B cell (primary cell): ENCODE measurements around the gene GP1BB. TPM values are rescaled to one million over a fixed set of nuclear protein-coding genes. Genes with fewer than 3 reads are reported as not detected.

ENCODE experiments used
- ATAC-seq: fragments of 200-7000 bp; cut with Tn5 transposase; one replicate; pipeline ENCODE4 v1.10.0; 2021; ENCODE audit warnings: low read depth, mild to moderate bottlenecking, moderate number of reproducible peaks, moderate library complexity
- CTCF ChIA-PET: fragments of 350-600 bp; sonication (Branson Sonifier 250); formaldehyde crosslinking; loops from one replicate; lab custom pipeline; 2021; ENCODE audit warnings: antibody characterized with exemption, inconsistent platforms; lab: Charles Lee
- POLR2A ChIA-PET: fragments of 350-600 bp; sonication (Branson Sonifier 250); formaldehyde crosslinking; loops from one replicate; lab custom pipeline; 2021; ENCODE audit warnings: antibody characterized with exemption; lab: Charles Lee
- DNase-seq: peaks from one replicate; pipeline ENCODE4 v3.0.0; 2013
- H2AFZ ChIP-seq: 2 replicates; pipeline ENCODE4 v1.6.1; 2012; ENCODE audit warnings: mild to moderate bottlenecking, low read depth, low read length; ENCODE audit not compliant: insufficient read depth, poor library complexity, severe bottlenecking
- H3K27ac ChIP-seq, 2 donors: 1 replicate in 1 of 2; 2 replicates in 1 of 2; pipeline ENCODE4 v1.5.1; 2012 to 2013; ENCODE audit warnings: low read length in 2 of 2, mild to moderate bottlenecking in 2 of 2, moderate library complexity in 1 of 2
- H3K27me3 ChIP-seq, 4 experiments: fragments of 200-600 bp in 1 of 4; sonication (generic) in 1 of 4; replicated peaks in 1 of 4; 1 replicate in 2 of 4; 2 replicates in 2 of 4; pipeline versions ENCODE4 v1.6.1 to v1.7.0; 2013 to 2016; ENCODE audit warnings: low read length in 3 of 4, mild to moderate bottlenecking in 2 of 4, mixed read lengths in 1 of 4, moderate library complexity in 1 of 4; ENCODE audit not compliant: insufficient read depth in 4 of 4, control insufficient read depth in 3 of 4; ENCODE audit errors: control extremely low read depth in 1 of 4
- H3K36me3 ChIP-seq, 2 experiments: replicated peaks in 1 of 2; 1 replicate in 1 of 2; 2 replicates in 1 of 2; pipeline versions ENCODE4 v1.6.1 to v1.7.1; 2013; ENCODE audit warnings: low read length in 1 of 2; ENCODE audit not compliant: insufficient read depth in 2 of 2, control insufficient read depth in 1 of 2; ENCODE audit errors: control extremely low read depth in 1 of 2, extremely low read depth in 1 of 2
- H3K4me1 ChIP-seq, 2 donors: fragments of 200-600 bp in 1 of 2; sonication (generic) in 1 of 2; 1 replicate in 1 of 2; 2 replicates in 1 of 2; pipeline versions ENCODE4 v1.5.1 to v1.6.1; 2013 to 2017; ENCODE audit warnings: low read length in 2 of 2; ENCODE audit not compliant: control insufficient read depth in 2 of 2, insufficient read depth in 2 of 2
- H3K4me2 ChIP-seq: replicated peaks from 2 replicates; pipeline ENCODE3; 2012; ENCODE audit warnings: mild to moderate bottlenecking, low read depth, low read length; ENCODE audit not compliant: poor library complexity, severe bottlenecking
- H3K4me3 ChIP-seq, 5 experiments: fragments of 200-600 bp in 1 of 5; sonication (generic) in 1 of 5; 1 replicate in 3 of 5; 2 replicates in 2 of 5; pipeline versions ENCODE4 v1.5.1 to v1.7.0; 2011 to 2016; ENCODE audit warnings: low read length in 4 of 5, mild to moderate bottlenecking in 4 of 5, low read depth in 2 of 5, control low read depth in 1 of 5, moderate library complexity in 1 of 5; ENCODE audit not compliant: insufficient read depth in 1 of 5; ENCODE audit errors: control extremely low read depth in 1 of 5, extremely low read depth in 1 of 5
- H3K79me2 ChIP-seq: fragments of 200-600 bp; sonication (generic); one replicate; pipeline ENCODE4 v1.6.0; 2016; ENCODE audit warnings: low read length; ENCODE audit not compliant: control insufficient read depth, insufficient read depth
- H3K9ac ChIP-seq: fragments of 200-600 bp; sonication (generic); 2 replicates; pipeline ENCODE4 v1.6.1; 2017; ENCODE audit warnings: mild to moderate bottlenecking, low read length, moderate library complexity
- H3K9me3 ChIP-seq, 3 donors: one replicate each; pipeline versions ENCODE4 v1.6.1 to v1.7.1; 2013; ENCODE audit warnings: low read length in 2 of 3; ENCODE audit not compliant: control insufficient read depth in 2 of 3, insufficient read depth in 1 of 3; ENCODE audit errors: control extremely low read depth in 1 of 3
- H4K20me1 ChIP-seq: 2 replicates; pipeline ENCODE4 v1.6.0; 2012; ENCODE audit warnings: mild to moderate bottlenecking, low read length; ENCODE audit not compliant: insufficient read depth, control insufficient read depth, poor library complexity, severe bottlenecking
- H3K27ac Mint-ChIP-seq: one replicate; pipeline ENCODE4 v1.8.0; 2021; ENCODE audit warnings: mixed read lengths
- H3K27me3 Mint-ChIP-seq: one replicate; pipeline ENCODE4 v1.8.0; 2021; ENCODE audit warnings: mixed read lengths
- H3K4me1 Mint-ChIP-seq: one replicate; pipeline ENCODE4 v1.8.0; 2021; ENCODE audit warnings: mixed read lengths
- H3K4me3 Mint-ChIP-seq: one replicate; pipeline ENCODE4 v1.8.0; 2021; ENCODE audit warnings: mixed read lengths
- H3K9me3 Mint-ChIP-seq: one replicate; pipeline ENCODE4 v1.8.0; 2022; ENCODE audit warnings: mixed read lengths; ENCODE audit not compliant: insufficient read depth
- EZH2 ChIP-seq: IDR thresholded peaks from 2 replicates; pipeline ENCODE4 v1.6.1; 2012; ENCODE audit warnings: borderline replicate concordance, low read depth, mild to moderate bottlenecking, moderate library complexity, low read length; ENCODE audit not compliant: insufficient read depth, poor library complexity, severe bottlenecking
- WGBS: methylation state at CpG from one replicate; pipeline ENCODE4 v1.1.5; 2013; ENCODE audit warnings: missing lambda C conversion rate; ENCODE audit not compliant: insufficient coverage; 5-methylcytosine and 5-hydroxymethylcytosine counted together
- intact Hi-C: fragments of 100-400 bp; cut with micrococcal nuclease; formaldehyde crosslinking; loops from one replicate; pipeline ENCODE4 v1.10.0; 2022
- polyA plus RNA-seq: library from polyadenylated mRNA; depleted of rRNA; stranded (reverse); fragments of >200 nt; gene quantifications from 2 replicates; pipeline ENCODE4 v1.2.3, GENCODE V29; 2012
- total RNA-seq, 2 donors: library from RNA; stranded (reverse); fragments of 120-200 nt in 1 of 2; gene quantifications; 1 replicate in 1 of 2; 2 replicates in 1 of 2; pipeline versions ENCODE4 v1.2.3 to v1.2.4, GENCODE V29; 2013 to 2022
- TF ChIP-seq, protein P1 (sequence below): fragments of 200-600 bp; IDR thresholded peaks from one replicate; pipeline ENCODE4 v1.8.0; 2022; ENCODE audit warnings: antibody characterized with exemption, mild to moderate bottlenecking

Gene GP1BB
- total and polyA plus RNA-seq, 2 donors (not counting 1 experiment from before 2014, with no cell fraction given), result 0.31 TPM; not detected in 1

DNA sequence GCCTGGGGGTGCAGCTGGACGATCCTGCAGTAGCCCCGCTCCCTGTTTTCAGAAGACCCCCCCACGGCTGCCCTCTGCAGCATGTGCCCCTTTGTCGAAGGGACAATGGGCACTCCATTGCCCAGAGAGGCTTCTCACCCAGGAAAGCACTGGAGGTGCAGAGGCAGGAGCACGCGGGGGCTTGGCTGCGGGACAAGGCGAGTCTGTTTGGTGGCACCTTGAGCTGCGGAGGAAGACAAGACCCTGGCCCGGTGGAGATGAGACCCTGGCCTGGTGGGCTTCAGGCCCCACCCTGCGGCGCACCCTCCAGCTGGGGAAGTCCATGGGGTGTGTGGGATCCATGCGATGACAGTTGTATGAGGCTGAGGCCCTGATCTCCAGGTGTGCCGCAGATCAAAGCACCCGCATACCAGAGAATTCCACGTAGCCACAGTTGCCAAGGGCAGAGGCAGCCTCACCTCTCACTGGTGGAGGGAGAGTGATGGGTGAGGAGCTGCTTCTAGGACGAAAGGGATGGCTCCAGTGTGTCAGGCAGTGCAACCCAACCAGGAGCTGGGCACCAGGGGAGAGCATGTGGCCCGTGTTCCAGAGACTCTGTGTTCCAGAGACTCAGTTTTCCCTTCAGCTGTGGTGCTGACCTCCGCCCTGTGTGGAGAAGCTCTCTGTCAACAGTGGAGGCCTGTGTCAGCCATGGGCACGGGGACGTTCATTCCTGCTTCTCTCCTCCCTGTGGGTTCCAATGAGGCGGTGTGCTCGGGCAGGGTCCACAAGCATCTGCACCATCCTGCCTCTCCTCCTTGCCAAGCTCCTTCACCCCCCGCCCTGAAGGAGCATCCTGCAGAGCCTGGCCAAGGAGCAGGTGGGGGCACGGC, 47.2 kb downstream of the GP1BB start:
- peaks cover 0 to 37% (median 0%) of the 10 kb centered on the region in 3 donors for H3K9me3 ChIP-seq
- H3K27ac ChIP-seq, result no peak overlapping the region
- DNase-seq, result no peak
- TF ChIP-seq EZH2, result no peak
- TF ChIP-seq, protein P1, sequence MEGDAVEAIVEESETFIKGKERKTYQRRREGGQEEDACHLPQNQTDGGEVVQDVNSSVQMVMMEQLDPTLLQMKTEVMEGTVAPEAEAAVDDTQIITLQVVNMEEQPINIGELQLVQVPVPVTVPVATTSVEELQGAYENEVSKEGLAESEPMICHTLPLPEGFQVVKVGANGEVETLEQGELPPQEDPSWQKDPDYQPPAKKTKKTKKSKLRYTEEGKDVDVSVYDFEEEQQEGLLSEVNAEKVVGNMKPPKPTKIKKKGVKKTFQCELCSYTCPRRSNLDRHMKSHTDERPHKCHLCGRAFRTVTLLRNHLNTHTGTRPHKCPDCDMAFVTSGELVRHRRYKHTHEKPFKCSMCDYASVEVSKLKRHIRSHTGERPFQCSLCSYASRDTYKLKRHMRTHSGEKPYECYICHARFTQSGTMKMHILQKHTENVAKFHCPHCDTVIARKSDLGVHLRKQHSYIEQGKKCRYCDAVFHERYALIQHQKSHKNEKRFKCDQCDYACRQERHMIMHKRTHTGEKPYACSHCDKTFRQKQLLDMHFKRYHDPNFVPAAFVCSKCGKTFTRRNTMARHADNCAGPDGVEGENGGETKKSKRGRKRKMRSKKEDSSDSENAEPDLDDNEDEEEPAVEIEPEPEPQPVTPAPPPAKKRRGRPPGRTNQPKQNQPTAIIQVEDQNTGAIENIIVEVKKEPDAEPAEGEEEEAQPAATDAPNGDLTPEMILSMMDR, result no peak
- peaks cover 36 to 47% of the 10 kb centered on the region in 2 donors for H3K4me1 ChIP-seq
- Mint-ChIP-seq H3K4me3 (no peak overlapping the region), H3K27ac (no peak overlapping the region), H3K27me3 (peaks cover 63% of the 10 kb centered on the region), H3K4me1 (peaks cover 40% of the 10 kb centered on the region), H3K9me3 (no peaks in the 10 kb centered on the region)
- ChIA-PET POLR2A (no interaction called here), CTCF (interaction anchor here (0.5 to 1.5 kb wide), 5 partner anchors 10 to 341 kb away, joined by 3 to 5 read pairs (median 4); partner anchors contain the start of gene TBX1)
- H3K4me3 ChIP-seq, result no peak overlapping the region
- WGBS, result 91% methylated on average over 25 of the region's 25 CpGs
- H3K4me2 ChIP-seq, result no peak overlapping the region
- H3K27me3 ChIP-seq, result peaks cover 0 to 86% (median 53%) of the 10 kb centered on the region in 4 experiments
- ATAC-seq, result no peak
- no peak overlapping the region for H3K9ac ChIP-seq
- no peak overlapping the region for H2AFZ ChIP-seq
- H4K20me1 ChIP-seq, result no peaks in the 10 kb centered on the region
- no peaks in the 10 kb centered on the region for H3K79me2 ChIP-seq
- no peaks in the 10 kb centered on the region for H3K36me3 ChIP-seq
- intact Hi-C loops, result no loop called here

DNA sequence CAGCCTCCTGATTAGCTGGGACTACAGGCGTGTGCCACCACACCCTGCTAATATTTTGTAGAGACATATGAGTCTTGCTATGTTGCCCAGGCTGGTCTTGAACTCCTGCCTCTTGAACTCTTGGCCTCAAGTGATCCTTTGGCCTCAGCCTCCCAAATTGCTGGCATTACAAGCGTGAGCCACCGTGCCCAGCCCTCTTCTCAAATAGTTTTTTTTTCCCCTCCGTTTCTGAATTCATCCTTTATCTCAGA, 49.0 kb downstream of the GP1BB start:
- Mint-ChIP-seq H3K4me3 (peak overlapping the region; percentile 81), H3K27ac (no peak overlapping the region), H3K4me1 (peaks cover 41% of the 10 kb centered on the region), H3K9me3 (no peaks in the 10 kb centered on the region), H3K27me3 (peaks cover 73% of the 10 kb centered on the region)
- DNase-seq, result no peak
- Histone ChIP-seq H4K20me1 (no peaks in the 10 kb centered on the region), H3K9me3 (peaks cover 0 to 43% (median 0%) of the 10 kb centered on the region in 3 donors), H3K36me3 (no peaks in the 10 kb centered on the region), H3K4me3 (peak overlapping the region in 1 of 5 experiments; percentile 10), H3K27me3 (peaks cover 0 to 90% (median 58%) of the 10 kb centered on the region in 4 experiments), H3K4me1 (peaks cover 39 to 45% of the 10 kb centered on the region in 2 donors), H2AFZ (no peak overlapping the region), H3K4me2 (peak overlapping the region; percentile 63), H3K79me2 (no peaks in the 10 kb centered on the region), H3K9ac (no peak overlapping the region), H3K27ac (no peak overlapping the region)
- ChIA-PET CTCF (interaction anchor here (0.9 to 2.1 kb wide), 4 partner anchors 16 to 138 kb away, joined by 3 to 18 read pairs (median 9); no protein-coding TSS in a partner anchor), POLR2A (interaction anchor here (0.7 kb wide), 1 partner anchor 548 kb away, joined by 3 read pairs; the partner anchor contains the start of gene DGCR6L)
- TF ChIP-seq, protein P1, result no peak
- TF ChIP-seq EZH2, result no peak
- no peak for ATAC-seq
- 68% methylated on average over 4 of the region's 4 CpGs for WGBS
- intact Hi-C loops, result no loop called here
